ENCODE measurements around the gene MRPS16. TPM values are rescaled to one million over a fixed set of nuclear protein-coding genes. Genes with fewer than 3 reads are reported as not detected.

Gene MRPS16
- total and polyA plus RNA-seq, 2 of the 13 experiments (the other 11 are each of a cell fraction or from before 2014, with no cell fraction given) = 70.1 to 135 TPM

GRCh38 chr10:73246646-73247508, 5.6 kb downstream of the MRPS16 start, which contains the start of gene DNAJC9 (continued):
- no peak for TF ChIP-seq BCLAF1 (IDR thresholded peaks at IDR 0.05)
- peak; percentile 54; the same call in 1 of the 2 replicates for TF ChIP-seq IRX3 (CRISPR knock-in tag; IDR thresholded peaks at IDR 0.05; ENCODE audit: borderline replicate concordance, low read depth)
- no peak for TF ChIP-seq ZNF180 (CRISPR knock-in tag; IDR thresholded peaks at IDR 0.05; ENCODE audit: borderline replicate concordance, low read depth)
- TF ChIP-seq NCOR1 (IDR thresholded peaks at IDR 0.05; ENCODE audit: borderline replicate concordance, low read length) = no peak; the same call in 1 of the 2 replicates
- TF ChIP-seq ZNF414 (CRISPR knock-in tag; IDR thresholded peaks at IDR 0.05) = peak; percentile 85; the same call in 1 of the 2 replicates
- no peak for TF ChIP-seq NR1H2 (CRISPR knock-in tag; IDR thresholded peaks at IDR 0.05; ENCODE audit: borderline replicate concordance, low read depth)
- no peak for TF ChIP-seq ZNF597 (CRISPR knock-in tag; IDR thresholded peaks at IDR 0.05)
- peak; percentile 57; the same call in 1 of the 2 replicates for TF ChIP-seq ZNF224 (CRISPR knock-in tag; IDR thresholded peaks at IDR 0.05)
- peak; percentile 74 for TF ChIP-seq RBM39 (IDR thresholded peaks at IDR 0.05; ENCODE audit: low read depth, low read length, poor library complexity, severe bottlenecking)
- TF ChIP-seq MATR3 (CRISPR knock-in tag; IDR thresholded peaks at IDR 0.05) = no peak
- peak; percentile 74; the same call in 1 of the 2 replicates for TF ChIP-seq ZHX1 (CRISPR knock-in tag; IDR thresholded peaks at IDR 0.05; ENCODE audit: low read depth)
- peak; percentile 71 for TF ChIP-seq SIN3B (IDR thresholded peaks at IDR 0.05; ENCODE audit: low read length)
- TF ChIP-seq ZNF552 (CRISPR knock-in tag; IDR thresholded peaks at IDR 0.05; ENCODE audit: borderline replicate concordance) = peak; percentile 95
- no peak for TF ChIP-seq ZMAT5 (CRISPR knock-in tag; IDR thresholded peaks at IDR 0.05; ENCODE audit: borderline replicate concordance, low read depth)
- TF ChIP-seq JUNB (CRISPR knock-in tag; IDR thresholded peaks at IDR 0.05; ENCODE audit: borderline replicate concordance) = no peak
- no peak for TF ChIP-seq ZNF512B (CRISPR knock-in tag; IDR thresholded peaks at IDR 0.05; ENCODE audit: borderline replicate concordance)
